ENCODE data around the gene RARA.
A peak's percentile ranks its signal among the peaks of the same experiment; 100 is the strongest.

Gene RARA

DNA sequence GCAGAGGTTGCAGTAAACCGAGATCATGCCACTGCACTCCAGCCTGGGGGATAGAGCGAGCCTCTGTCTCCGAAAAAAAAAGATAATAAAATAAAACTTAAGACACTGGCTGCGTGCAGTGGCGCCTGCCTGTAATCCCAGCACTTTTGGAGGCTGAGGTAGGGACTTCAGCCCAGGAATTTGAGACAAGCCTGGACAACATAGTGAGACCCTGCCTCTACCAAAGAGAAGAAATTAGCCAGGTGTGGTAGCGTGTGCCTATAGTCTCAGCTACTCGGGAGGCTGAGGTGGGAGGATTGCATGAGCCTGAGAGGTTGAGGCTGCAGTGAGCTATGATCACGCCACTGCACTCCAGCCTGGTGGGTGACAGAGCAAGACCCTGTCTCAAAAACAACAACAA, 26.6 kb downstream of the RARA start:
- Histone ChIP-seq H3K9ac (ENCODE audit: insufficient read length) (no peak overlapping the region), H3K9me3 (ENCODE audit: low read depth, low read length) (no peaks in the 10 kb centered on the region), H3K27ac (no peak overlapping the region), H3K36me3 (ENCODE audit: insufficient read depth, low read length) (peaks cover 33% of the 10 kb centered on the region), H3K4me3 (no peak overlapping the region)
- DNase-seq (ENCODE audit: low read depth, low spot score) = no peak
- TF ChIP-seq FOXP2 (optimal IDR thresholded peaks at IDR 0.05; ENCODE audit: control extremely low read depth, extremely low read length, insufficient read depth) = no peak
- TF ChIP-seq POLR2AphosphoS5 (IDR thresholded peaks at IDR 0.05; ENCODE audit: borderline replicate concordance, low read depth, low read length) = no peak
- TF ChIP-seq EZH2 (IDR thresholded peaks at IDR 0.05) = no peak

DNA sequence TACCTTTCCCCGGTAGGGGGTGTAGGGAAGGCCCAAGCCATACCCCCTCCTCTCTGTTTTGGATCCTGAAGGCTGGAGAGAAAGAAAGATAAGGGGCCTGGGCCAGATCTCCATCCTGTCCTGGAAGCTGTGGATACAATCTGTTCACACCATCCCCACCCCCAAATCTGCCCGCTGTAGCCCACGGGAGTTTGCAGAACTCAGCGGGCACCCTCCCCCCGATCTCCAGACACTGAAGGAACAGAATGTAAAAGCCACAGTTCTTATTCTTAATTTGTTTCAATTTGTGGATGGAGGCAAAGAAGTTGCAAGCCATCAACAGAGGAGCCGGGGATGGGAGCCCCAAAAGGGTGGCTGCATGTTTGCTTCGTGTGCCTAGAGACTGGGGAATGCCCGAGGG, 28.4 kb downstream of the RARA start:
- DNase-seq (ENCODE audit: low read depth, low spot score) = no peak
- TF ChIP-seq FOXP2 (optimal IDR thresholded peaks at IDR 0.05; ENCODE audit: control extremely low read depth, extremely low read length, insufficient read depth) (no peak), EZH2 (IDR thresholded peaks at IDR 0.05) (no peak), POLR2AphosphoS5 (IDR thresholded peaks at IDR 0.05; ENCODE audit: borderline replicate concordance, low read depth, low read length) (no peak)
- Histone ChIP-seq H3K9ac (ENCODE audit: insufficient read length) (no peak overlapping the region), H3K36me3 (ENCODE audit: insufficient read depth, low read length) (peaks cover 16% of the 10 kb centered on the region; the same call in 1 of the 2 replicates), H3K9me3 (ENCODE audit: low read depth, low read length) (no peaks in the 10 kb centered on the region), H3K4me3 (no peak overlapping the region), H3K27ac (no peak overlapping the region)

DNA sequence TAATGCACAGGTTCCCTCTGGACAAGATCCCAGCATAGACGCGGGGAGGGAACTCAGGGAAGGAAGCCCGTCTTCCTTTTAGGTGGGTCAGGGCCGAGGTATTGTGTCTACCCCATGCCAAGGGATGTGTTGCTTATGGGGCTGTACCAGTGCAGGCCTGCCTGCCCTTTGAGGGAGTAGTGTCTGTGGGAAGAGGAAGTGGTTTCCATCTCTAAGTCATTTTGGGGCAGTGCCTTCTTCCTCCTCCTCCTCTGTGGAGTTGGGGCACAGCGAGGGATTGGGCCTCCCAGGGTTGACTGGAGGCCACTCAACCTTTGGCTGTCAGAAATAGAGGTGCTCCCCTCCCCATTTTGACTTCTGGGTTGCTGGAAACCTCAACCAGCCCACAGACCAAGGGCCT, 29.1 kb downstream of the RARA start:
- Histone ChIP-seq H3K4me3 (no peak overlapping the region), H3K9ac (ENCODE audit: insufficient read length) (no peak overlapping the region), H3K9me3 (ENCODE audit: low read depth, low read length) (no peaks in the 10 kb centered on the region), H3K27ac (no peak overlapping the region), H3K36me3 (ENCODE audit: insufficient read depth, low read length) (peaks cover 11% of the 10 kb centered on the region; the same call in 1 of the 2 replicates)
- no peak for TF ChIP-seq EZH2 (IDR thresholded peaks at IDR 0.05)
- no peak for TF ChIP-seq FOXP2 (optimal IDR thresholded peaks at IDR 0.05; ENCODE audit: control extremely low read depth, extremely low read length, insufficient read depth)
- no peak for TF ChIP-seq POLR2AphosphoS5 (IDR thresholded peaks at IDR 0.05; ENCODE audit: borderline replicate concordance, low read depth, low read length)
- DNase-seq (ENCODE audit: low read depth, low spot score) = no peak

DNA sequence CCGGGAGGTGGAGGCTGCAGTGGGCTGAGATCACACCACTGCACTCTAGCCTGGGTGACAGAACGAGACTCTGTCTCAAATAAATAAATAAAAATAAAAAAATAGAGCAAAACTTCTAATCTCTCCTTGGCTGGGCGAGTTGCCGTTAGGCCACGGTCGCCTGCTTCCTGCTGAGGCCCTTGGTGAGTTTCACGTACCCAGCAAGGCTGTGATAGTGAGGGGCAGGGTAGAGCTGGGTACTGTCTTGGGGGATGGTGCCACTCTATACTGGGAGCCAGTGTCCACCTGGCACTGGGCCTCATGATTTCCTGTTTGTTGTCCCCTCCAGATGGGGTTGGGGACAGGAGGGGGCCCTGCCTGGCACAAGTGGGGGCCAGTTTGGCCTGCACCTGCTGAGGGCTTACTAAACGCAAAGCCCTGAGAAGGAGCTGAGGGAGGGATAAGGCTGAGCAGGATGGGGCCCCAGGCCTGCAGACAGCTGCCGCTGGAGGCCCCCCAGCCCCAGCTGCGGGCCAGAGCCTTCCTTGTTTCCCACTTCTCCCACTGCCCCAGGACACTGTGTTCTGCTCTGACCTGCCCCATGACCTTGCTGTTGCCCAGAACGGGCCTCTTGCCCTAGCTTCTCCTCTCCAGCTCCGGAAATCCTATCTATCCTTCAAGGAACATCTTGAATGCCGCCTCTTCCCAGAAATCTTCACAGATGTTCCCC, 30.1 kb downstream of the RARA start:
- Histone ChIP-seq H3K9me3 (ENCODE audit: low read depth, low read length) (no peaks in the 10 kb centered on the region), H3K4me3 (no peak overlapping the region), H3K27ac (peak overlapping the region; percentile 50; the same call in 1 of the 2 replicates), H3K9ac (ENCODE audit: insufficient read length) (no peak overlapping the region), H3K36me3 (ENCODE audit: insufficient read depth, low read length) (peaks cover 11% of the 10 kb centered on the region; the same call in 1 of the 2 replicates)
- no peak for TF ChIP-seq EZH2 (IDR thresholded peaks at IDR 0.05)
- no peak for TF ChIP-seq FOXP2 (optimal IDR thresholded peaks at IDR 0.05; ENCODE audit: control extremely low read depth, extremely low read length, insufficient read depth)
- no peak for TF ChIP-seq POLR2AphosphoS5 (IDR thresholded peaks at IDR 0.05; ENCODE audit: borderline replicate concordance, low read depth, low read length)
- no peak for DNase-seq (ENCODE audit: low read depth, low spot score)

DNA sequence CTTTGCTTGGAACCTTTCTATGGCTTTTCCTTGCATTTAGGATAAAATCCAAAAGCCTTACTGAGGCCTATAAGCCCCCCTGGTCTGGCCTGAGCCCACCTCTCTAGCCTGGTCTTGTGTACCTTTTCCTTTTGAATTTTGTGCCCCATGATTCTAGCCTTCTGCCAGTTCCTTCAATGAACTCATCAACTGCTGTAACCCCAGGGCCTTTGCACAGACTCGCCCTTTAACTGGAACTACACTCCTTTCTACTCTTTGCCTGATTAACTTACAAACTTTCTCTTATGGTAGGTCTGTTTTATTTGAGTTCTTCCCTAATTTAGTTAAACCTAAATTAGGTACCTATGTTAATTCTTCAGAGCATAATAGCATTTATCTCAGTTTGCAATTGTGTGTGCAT, 31.3 kb downstream of the RARA start:
- Histone ChIP-seq H3K4me3 (no peak overlapping the region), H3K27ac (no peak overlapping the region; the same call in 1 of the 2 replicates), H3K9me3 (ENCODE audit: low read depth, low read length) (no peaks in the 10 kb centered on the region), H3K36me3 (ENCODE audit: insufficient read depth, low read length) (peaks cover 11% of the 10 kb centered on the region; the same call in 1 of the 2 replicates), H3K9ac (ENCODE audit: insufficient read length) (no peak overlapping the region)
- TF ChIP-seq FOXP2 (optimal IDR thresholded peaks at IDR 0.05; ENCODE audit: control extremely low read depth, extremely low read length, insufficient read depth) (no peak), EZH2 (IDR thresholded peaks at IDR 0.05) (no peak), POLR2AphosphoS5 (IDR thresholded peaks at IDR 0.05; ENCODE audit: borderline replicate concordance, low read depth, low read length) (no peak)
- no peak for DNase-seq (ENCODE audit: low read depth, low spot score)

DNA sequence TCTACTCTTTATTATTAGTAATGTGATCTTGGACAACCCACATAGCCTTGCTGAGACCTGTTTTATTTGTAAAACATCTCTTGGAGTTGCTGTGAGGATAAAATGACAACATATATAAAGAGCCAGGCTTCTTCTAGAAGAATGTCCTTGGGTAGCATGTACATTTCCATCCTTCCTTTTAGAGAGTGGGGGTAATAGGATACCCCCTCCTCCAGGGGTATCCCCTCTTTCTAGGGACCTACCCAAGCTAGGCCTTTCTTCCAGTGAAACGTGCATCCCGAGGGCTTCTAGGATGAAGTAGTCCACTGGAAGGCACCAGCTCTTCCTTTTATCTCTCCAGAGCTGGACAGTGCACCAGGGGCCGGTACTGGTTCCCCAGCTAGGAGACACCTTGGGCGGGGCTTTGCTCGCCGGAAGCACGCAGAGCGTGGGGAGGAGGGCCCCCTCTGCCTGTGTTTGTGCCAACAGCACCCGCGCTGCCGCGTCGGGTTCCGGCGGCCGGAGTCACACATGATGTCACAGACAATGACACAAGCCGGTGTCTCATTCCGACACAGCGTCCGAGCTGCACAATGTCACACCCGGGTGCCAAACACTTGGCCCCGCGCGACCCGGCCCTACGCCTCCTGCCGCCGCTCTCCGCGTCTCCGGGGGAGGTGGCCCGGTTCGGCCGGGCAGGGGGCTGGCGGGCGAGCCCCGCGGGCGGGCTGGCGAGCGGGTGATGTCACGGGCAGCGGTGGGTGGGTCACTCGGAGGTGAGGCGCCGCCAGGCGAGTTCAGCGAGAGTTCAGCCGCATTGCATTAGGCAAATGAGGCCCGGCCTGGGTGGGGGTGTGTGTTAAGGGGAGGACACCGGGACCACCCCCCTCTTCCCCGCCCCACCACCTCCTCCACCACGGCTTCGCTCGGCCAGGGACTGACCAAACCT, 32.2 kb downstream of the RARA start:
- Histone ChIP-seq H3K9ac (ENCODE audit: insufficient read length) (no peak overlapping the region), H3K36me3 (ENCODE audit: insufficient read depth, low read length) (peaks cover 11% of the 10 kb centered on the region; the same call in 1 of the 2 replicates), H3K9me3 (ENCODE audit: low read depth, low read length) (no peaks in the 10 kb centered on the region), H3K4me3 (no peak overlapping the region), H3K27ac (no peak overlapping the region)
- no peak for DNase-seq (ENCODE audit: low read depth, low spot score)
- TF ChIP-seq EZH2 (IDR thresholded peaks at IDR 0.05) (no peak), FOXP2 (optimal IDR thresholded peaks at IDR 0.05; ENCODE audit: control extremely low read depth, extremely low read length, insufficient read depth) (no peak), POLR2AphosphoS5 (IDR thresholded peaks at IDR 0.05; ENCODE audit: borderline replicate concordance, low read depth, low read length) (no peak)

DNA sequence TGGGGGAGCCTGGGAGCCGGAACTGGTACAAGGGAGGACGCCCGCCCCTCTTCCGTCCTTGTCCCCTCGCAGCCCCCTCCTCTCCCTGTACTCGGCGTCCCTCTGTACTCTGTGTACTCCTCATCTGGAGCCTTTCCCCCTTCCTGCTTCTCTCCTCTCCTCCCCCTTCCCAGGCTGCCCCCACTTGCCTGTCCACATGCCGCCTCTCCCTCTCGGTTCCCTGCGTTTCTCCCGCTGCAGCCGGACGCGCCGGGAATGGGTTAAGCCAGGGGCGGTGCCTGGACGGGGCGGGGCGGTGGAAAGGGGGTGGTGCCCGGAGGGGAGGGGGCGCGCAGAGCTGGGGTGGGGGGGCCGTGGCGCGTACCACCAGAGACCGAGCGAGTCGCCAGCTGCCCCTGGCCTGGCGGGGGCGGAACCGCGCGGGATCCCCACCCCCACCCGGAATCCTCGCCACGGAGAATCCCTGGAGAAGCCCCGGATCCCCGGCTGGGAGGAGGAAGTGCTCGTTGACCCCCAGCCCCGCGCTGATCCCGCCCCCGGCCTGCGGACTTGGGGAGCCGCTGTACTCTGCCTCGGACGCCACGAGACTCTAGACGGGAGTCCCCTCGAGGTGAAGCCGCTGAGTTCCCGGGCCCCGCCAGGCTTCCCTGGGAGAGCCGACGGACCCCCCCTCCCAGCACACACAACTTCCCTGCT, 33.0 kb downstream of the RARA start:
- Histone ChIP-seq H3K27ac (no peak overlapping the region; the same call in 1 of the 2 replicates), H3K36me3 (ENCODE audit: insufficient read depth, low read length) (peaks cover 11% of the 10 kb centered on the region; the same call in 1 of the 2 replicates), H3K4me3 (peak overlapping the region; percentile 49), H3K9me3 (ENCODE audit: low read depth, low read length) (no peaks in the 10 kb centered on the region), H3K9ac (ENCODE audit: insufficient read length) (no peak overlapping the region)
- TF ChIP-seq POLR2AphosphoS5 (IDR thresholded peaks at IDR 0.05; ENCODE audit: borderline replicate concordance, low read depth, low read length) (no peak), FOXP2 (optimal IDR thresholded peaks at IDR 0.05; ENCODE audit: control extremely low read depth, extremely low read length, insufficient read depth) (no peak), EZH2 (IDR thresholded peaks at IDR 0.05) (no peak)
- no peak for DNase-seq (ENCODE audit: low read depth, low spot score)
